K562 (cell line): ENCODE results near the gene PTGIR. TPM values are rescaled to one million over a fixed set of nuclear protein-coding genes. Genes with fewer than 3 reads are reported as not detected.
A peak's percentile ranks its signal among the peaks of the same experiment; 100 is the strongest.

Experiments
- BHLHE40 ChIP-seq: IDR thresholded peaks from 2 replicates; pipeline ENCODE4 v1.6.1; 2011; ENCODE audit warnings: low read length, improper control_type of control experiment
- CBFA2T2 ChIP-seq: fragments of 450-650 bp; conservative IDR thresholded peaks from 2 replicates; pipeline ENCODE4 v1.6.1; 2017; ENCODE audit warnings: mild to moderate bottlenecking
- ETS1 ChIP-seq: conservative IDR thresholded peaks from 2 replicates; pipeline ENCODE4 v1.6.1; 2011; ENCODE audit warnings: low read depth, mild to moderate bottlenecking, low read length; ENCODE audit not compliant: control insufficient read depth
- POLR2G ChIP-seq: fragments of 200-400 bp; formaldehyde crosslinking; IDR thresholded peaks from 2 replicates; pipeline ENCODE4 v1.6.1; 2017; ENCODE audit warnings: low read depth, mild to moderate bottlenecking, antibody characterized with exemption, low read length, moderate library complexity
- SMAD4 ChIP-seq: fragments of 250-450 bp; sonication (Bioruptor Pico); conservative IDR thresholded peaks from 2 replicates; pipeline ENCODE4 v1.8.0; 2021; ENCODE audit warnings: inconsistent platforms, mild to moderate bottlenecking, moderate library complexity
- TAL1 ChIP-seq: fragments of 450-650 bp; IDR thresholded peaks from 2 replicates; pipeline ENCODE4 v1.6.1; 2016; ENCODE audit warnings: mild to moderate bottlenecking
- TEAD4 ChIP-seq, 2 experiments: sonication (generic) in 1 of 2; formaldehyde crosslinking in 1 of 2; IDR thresholded peaks; 2 replicates each; pipeline versions ENCODE4 v1.6.1 to v1.8.0; 2012 to 2022; ENCODE audit warnings: borderline replicate concordance in 1 of 2, inconsistent platforms in 1 of 2, low read length in 1 of 2, mild to moderate bottlenecking in 1 of 2, missing genetic modification reagents in 1 of 2
- UBTF ChIP-seq, 2 experiments: IDR thresholded peaks; 2 replicates each; pipeline ENCODE4 v1.6.1; 2012; ENCODE audit warnings: improper control_type of control experiment in 2 of 2, low read depth in 2 of 2, low read length in 2 of 2, borderline replicate concordance in 1 of 2
- ZHX1 ChIP-seq: fragments of 150-350 bp; conservative IDR thresholded peaks from 2 replicates; pipeline ENCODE4 v1.6.1; 2014; ENCODE audit warnings: low read length
- ZMIZ1 ChIP-seq, 2 experiments: fragments of 150-350 bp in 1 of 2; IDR thresholded peaks; 2 replicates each; pipeline ENCODE4 v1.6.1; 2012 to 2016; ENCODE audit warnings: low read depth in 2 of 2, low read length in 2 of 2, mild to moderate bottlenecking in 1 of 2, moderate library complexity in 1 of 2
- ZNF592 ChIP-seq: fragments of 450-650 bp; IDR thresholded peaks from 2 replicates; pipeline ENCODE4 v1.6.1; 2017; ENCODE audit warnings: antibody characterized with exemption, mild to moderate bottlenecking
- polyA plus RNA-seq, 8 experiments: library from polyadenylated mRNA; depleted of rRNA in 4 of 8; stranded (reverse) in 5 of 8; unstranded in 3 of 8; fragments of >200 nt; fragmentation: Nextera tagmentation in 2 of 8; fragmentation: Illumina TruSeq in 1 of 8; extraction: Ambion mirVana in 2 of 8; extraction: Trizol in 1 of 8; gene quantifications; 2 replicates each; pipeline versions ENCODE4 v1.2.1 to v1.2.3, GENCODE V29; 2011 to 2014; ENCODE audit warnings: inconsistent platforms in 1 of 8, missing spikeins in 1 of 8
- total RNA-seq, 7 experiments: library from RNA; depleted of rRNA in 6 of 7; stranded (reverse); fragments of >200 nt in 6 of 7; fragmentation: Illumina TruSeq in 2 of 7; extraction: Trizol in 2 of 7; gene quantifications; 2 replicates each; pipeline versions ENCODE4 v1.2.1 to v1.2.3, GENCODE V29; 2011 to 2021; ENCODE audit warnings: low replicate concordance in 1 of 7

PTGIR gene
- total and polyA plus RNA-seq, 9 of the 15 experiments (the other 6 are each of a cell fraction or from before 2014, with no cell fraction given): 0.11 to 3.4 (median 1.1) TPM; not detected in 1

- TF ChIP-seq ZMIZ1 (IDR thresholded peaks at IDR 0.05; ENCODE audit: low read depth in 2 of 2, low read length in 2 of 2) (0 out of 4 replicates have a peak, but pooled peaks of 1 of the 2 experiments have one; percentile 27), TEAD4 (IDR thresholded peaks at IDR 0.05; ENCODE audit: low read length) (peak; percentile 77), TEAD4 (CRISPR knock-in tag; IDR thresholded peaks at IDR 0.05; ENCODE audit: borderline replicate concordance) (no peak), UBTF (IDR thresholded peaks at IDR 0.05; ENCODE audit: borderline replicate concordance in 1 of 2, low read depth in 2 of 2, low read length in 2 of 2) (0 out of 4 replicates have a peak, but pooled peaks of 1 of the 2 experiments have one; percentile 24), BHLHE40 (peak; percentile 92), ZHX1 (no peak), POLR2G (peak; percentile 42), TAL1 (peak; percentile 54), ZNF592 (peak; percentile 59; the same call in 1 of the 2 replicates), ETS1 (peak; percentile 55; the same call in 1 of the 2 replicates), SMAD4 (CRISPR knock-in tag) (peak; percentile 93), CBFA2T2 (peak; percentile 78)
Observed at GRCh38 chr19:46629546-46630025, 4.7 kb upstream of the PTGIR start (continued).
